Activated T-helper 2 cell treated with anti-CD3 and anti-CD28 coated beads, Interferon-gamma antibody, Interleukin-2, Interleukin-4, amounts not matched to agents 10 μg/mL and 5 μg/mL and 100 μg/mL, durations not matched to agents 14 hours and 24 hours and 36 hours (primary cell): Measurements from ENCODE around the gene STRADA. TPM values are rescaled to one million over a fixed set of nuclear protein-coding genes. Genes with fewer than 3 reads are reported as not detected.

Experiments
- DNase-seq: peaks from one replicate; pipeline ENCODE4 v3.0.0; 2021; ENCODE audit warnings: low spot score
- H3K27ac Mint-ChIP-seq: one replicate; pipeline ENCODE4 v1.8.0; 2021; ENCODE audit warnings: mixed read lengths
- H3K27me3 Mint-ChIP-seq: one replicate; pipeline ENCODE4 v1.8.0; 2021; ENCODE audit warnings: low read depth, mixed read lengths
- H3K36me3 Mint-ChIP-seq: one replicate; pipeline ENCODE4 v1.8.0; 2021; ENCODE audit warnings: low read depth, mixed read lengths
- H3K4me1 Mint-ChIP-seq: one replicate; pipeline ENCODE4 v1.8.0; 2021; ENCODE audit warnings: low read depth, mixed read lengths
- H3K4me3 Mint-ChIP-seq: one replicate; pipeline ENCODE4 v1.8.0; 2021; ENCODE audit warnings: low read depth, mild to moderate bottlenecking, moderate library complexity, mixed read lengths
- H3K9me3 Mint-ChIP-seq: one replicate; pipeline ENCODE4 v1.8.0; 2021; ENCODE audit warnings: mixed read lengths
- intact Hi-C: fragments of 100-400 bp; cut with micrococcal nuclease; formaldehyde crosslinking; loops from one replicate; pipeline ENCODE4 v1.15.1; 2023
- total RNA-seq: library from RNA; stranded (reverse); gene quantifications from 2 replicates; pipeline ENCODE4 v1.2.3, GENCODE V29; 2022

Gene STRADA, protein sequence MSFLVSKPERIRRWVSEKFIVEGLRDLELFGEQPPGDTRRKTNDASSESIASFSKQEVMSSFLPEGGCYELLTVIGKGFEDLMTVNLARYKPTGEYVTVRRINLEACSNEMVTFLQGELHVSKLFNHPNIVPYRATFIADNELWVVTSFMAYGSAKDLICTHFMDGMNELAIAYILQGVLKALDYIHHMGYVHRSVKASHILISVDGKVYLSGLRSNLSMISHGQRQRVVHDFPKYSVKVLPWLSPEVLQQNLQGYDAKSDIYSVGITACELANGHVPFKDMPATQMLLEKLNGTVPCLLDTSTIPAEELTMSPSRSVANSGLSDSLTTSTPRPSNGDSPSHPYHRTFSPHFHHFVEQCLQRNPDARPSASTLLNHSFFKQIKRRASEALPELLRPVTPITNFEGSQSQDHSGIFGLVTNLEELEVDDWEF
- 54.0 and 57.4 TPM in 2 replicates for total RNA-seq

GRCh38 chr17:63741408-63742173 lies at the start of gene STRADA:
Gene STRADA (minus strand): TSS chr17:63741799. CDS start chr17:63728369, 13,430 bp downstream.
- H3K36me3 Mint-ChIP-seq, result peaks cover 26% of the 10 kb centered on the region
- H3K27ac Mint-ChIP-seq, result peak within 1 kb of the TSS; percentile 96
- H3K4me3 Mint-ChIP-seq, result peak within 1 kb of the TSS; percentile 98
- DNase-seq, result peak; percentile 99
- peaks cover 20% of the 10 kb centered on the region for H3K4me1 Mint-ChIP-seq
- no peaks in the 10 kb centered on the region for H3K27me3 Mint-ChIP-seq
- intact Hi-C loops, result loop anchor here (1.0 to 5.0 kb wide), 4 partner anchors 32 to 191 kb away; partner anchors contain the start of genes CCDC47, DCAF7 and SMARCD2
- no peaks in the 10 kb centered on the region for H3K9me3 Mint-ChIP-seq

DNA sequence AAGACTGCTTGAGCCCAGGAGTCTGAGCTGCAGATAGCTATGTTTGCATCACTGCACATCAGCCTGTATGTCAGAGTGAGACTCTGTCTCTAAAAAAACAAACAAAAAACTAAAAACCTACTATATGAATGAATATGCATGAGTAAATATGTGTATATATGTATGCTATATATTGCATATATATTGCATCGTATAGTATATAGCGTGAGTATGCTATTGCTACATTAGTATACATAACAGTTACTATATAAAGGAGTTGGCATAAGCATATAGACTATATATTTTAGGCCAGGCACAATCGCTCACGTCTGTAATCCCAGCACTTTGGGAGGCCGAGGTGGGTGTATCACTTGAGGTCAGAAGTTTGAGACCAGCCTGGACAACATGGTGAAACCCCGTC lies 48.5 kb upstream of the STRADA start:
- DNase-seq, result no peak
- Mint-ChIP-seq H3K27ac (no peak overlapping the region), H3K9me3 (no peaks in the 10 kb centered on the region), H3K4me1 (peaks cover 7% of the 10 kb centered on the region), H3K36me3 (peaks cover 54% of the 10 kb centered on the region), H3K4me3 (no peak overlapping the region), H3K27me3 (no peaks in the 10 kb centered on the region)
- intact Hi-C loops, result no loop called here

GRCh38 chr17:63786971-63787711 lies 45.5 kb upstream of the STRADA start:
- peaks cover 24% of the 10 kb centered on the region for H3K4me1 Mint-ChIP-seq
- H3K27ac Mint-ChIP-seq, result no peak overlapping the region
- intact Hi-C loops, result no loop called here
- DNase-seq, result no peak
- H3K9me3 Mint-ChIP-seq, result no peaks in the 10 kb centered on the region
- H3K4me3 Mint-ChIP-seq, result no peak overlapping the region
- H3K27me3 Mint-ChIP-seq, result no peaks in the 10 kb centered on the region
- H3K36me3 Mint-ChIP-seq, result peaks cover 46% of the 10 kb centered on the region

DNA sequence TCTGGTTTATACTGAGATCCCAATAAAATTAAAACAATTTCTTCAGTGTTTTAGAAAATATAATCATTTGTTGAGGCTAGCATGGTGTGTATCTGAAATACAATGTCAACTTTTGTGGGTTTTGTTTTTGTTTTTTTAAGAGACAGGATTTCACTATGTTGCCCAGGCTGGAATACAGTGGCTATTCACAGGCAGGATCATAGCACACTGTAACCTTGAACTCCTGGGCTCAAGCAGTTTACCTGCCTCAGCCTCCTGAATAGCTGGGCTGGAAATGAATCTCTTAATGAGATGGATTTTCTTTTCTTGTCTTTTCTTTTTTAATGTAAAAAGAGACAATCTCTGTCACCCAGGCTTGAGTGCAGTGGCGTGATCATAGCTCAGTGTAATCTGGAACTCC lies 44.5 kb upstream of the STRADA start:
- Mint-ChIP-seq H3K9me3 (no peaks in the 10 kb centered on the region), H3K27ac (no peak overlapping the region), H3K36me3 (peaks cover 43% of the 10 kb centered on the region)

DNA sequence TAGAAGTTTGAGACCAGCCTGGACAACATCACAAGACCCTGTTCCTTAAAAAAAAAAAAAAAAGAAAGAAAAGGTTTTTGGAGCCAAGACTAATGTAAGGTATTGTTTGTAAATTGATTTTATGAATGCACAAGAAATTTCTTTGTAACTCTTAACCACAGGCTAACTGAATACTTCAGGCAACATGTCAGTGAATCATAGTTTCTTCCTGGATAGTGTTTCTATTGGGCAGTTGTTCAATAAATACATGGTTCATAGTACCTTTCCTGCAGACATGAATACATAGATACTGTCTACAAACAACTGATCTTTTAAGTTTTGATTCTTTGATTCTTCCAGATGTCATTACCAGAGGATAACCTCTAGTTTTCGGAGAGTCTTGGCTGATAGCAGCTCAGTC lies 44.0 kb upstream of the STRADA start:
- DNase-seq, result no peak
- H3K27ac Mint-ChIP-seq, result no peak overlapping the region
- H3K4me1 Mint-ChIP-seq, result peaks cover 30% of the 10 kb centered on the region
- no peaks in the 10 kb centered on the region for H3K27me3 Mint-ChIP-seq
- H3K36me3 Mint-ChIP-seq, result peaks cover 47% of the 10 kb centered on the region
- intact Hi-C loops, result no loop called here
- H3K4me3 Mint-ChIP-seq, result no peak overlapping the region
- H3K9me3 Mint-ChIP-seq, result no peaks in the 10 kb centered on the region

More for the DNA sequence above, 44.5 kb upstream of the STRADA start:
- H3K27me3 Mint-ChIP-seq, result no peaks in the 10 kb centered on the region
- intact Hi-C loops, result no loop called here
- no peak overlapping the region for H3K4me3 Mint-ChIP-seq
- DNase-seq, result no peak
- peaks cover 26% of the 10 kb centered on the region for H3K4me1 Mint-ChIP-seq

DNA sequence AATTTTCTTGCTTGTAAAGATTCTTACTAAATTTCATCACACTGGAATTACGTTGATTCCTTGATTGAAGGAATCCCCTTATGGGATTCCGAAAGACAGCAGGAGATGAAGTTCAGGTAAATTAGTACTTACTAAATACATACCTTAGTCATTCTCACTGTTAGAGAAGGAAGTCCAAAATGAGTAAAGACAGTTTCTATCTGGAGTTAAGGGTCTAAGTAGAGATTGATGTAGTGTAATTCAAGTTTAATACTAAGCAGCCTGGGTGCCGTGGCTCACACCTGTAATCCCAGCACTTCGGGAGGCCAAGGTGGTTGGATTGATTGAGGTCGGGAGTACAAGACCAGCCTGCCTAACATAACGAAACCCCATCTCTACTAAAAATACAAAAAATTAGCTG lies 41.9 kb upstream of the STRADA start:
- Mint-ChIP-seq H3K27ac (peak overlapping the region; percentile 18), H3K36me3 (peaks cover 52% of the 10 kb centered on the region), H3K4me3 (no peak overlapping the region), H3K9me3 (no peaks in the 10 kb centered on the region), H3K4me1 (peaks cover 39% of the 10 kb centered on the region), H3K27me3 (no peaks in the 10 kb centered on the region)
- intact Hi-C loops, result no loop called here
- no peak for DNase-seq

DNA sequence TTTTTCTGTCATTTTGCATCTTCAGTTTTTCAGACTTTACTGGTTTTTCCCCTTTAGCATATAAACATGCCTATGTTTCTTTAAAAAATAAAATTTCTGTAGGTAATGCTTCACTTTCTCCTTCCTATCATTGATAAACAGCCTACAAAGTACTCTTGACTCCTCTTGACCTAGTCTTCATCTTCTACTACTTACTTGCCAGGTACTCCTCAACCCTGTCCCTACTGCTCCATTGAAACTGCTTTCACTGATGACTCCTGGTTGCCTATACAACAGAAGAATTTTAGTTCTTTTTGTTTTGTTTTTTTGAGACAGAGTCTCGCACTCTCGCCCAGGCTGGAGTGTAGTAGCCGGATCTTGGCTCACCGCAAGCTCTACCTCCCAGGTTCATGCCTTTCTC lies 39.3 kb upstream of the STRADA start:
- H3K4me3 Mint-ChIP-seq, result no peak overlapping the region
- H3K27ac Mint-ChIP-seq, result peak overlapping the region; percentile 29
- intact Hi-C loops, result no loop called here
- no peak for DNase-seq
- peaks cover 54% of the 10 kb centered on the region for H3K4me1 Mint-ChIP-seq
- H3K9me3 Mint-ChIP-seq, result no peaks in the 10 kb centered on the region
- H3K27me3 Mint-ChIP-seq, result no peaks in the 10 kb centered on the region
- peaks cover 61% of the 10 kb centered on the region for H3K36me3 Mint-ChIP-seq

DNA sequence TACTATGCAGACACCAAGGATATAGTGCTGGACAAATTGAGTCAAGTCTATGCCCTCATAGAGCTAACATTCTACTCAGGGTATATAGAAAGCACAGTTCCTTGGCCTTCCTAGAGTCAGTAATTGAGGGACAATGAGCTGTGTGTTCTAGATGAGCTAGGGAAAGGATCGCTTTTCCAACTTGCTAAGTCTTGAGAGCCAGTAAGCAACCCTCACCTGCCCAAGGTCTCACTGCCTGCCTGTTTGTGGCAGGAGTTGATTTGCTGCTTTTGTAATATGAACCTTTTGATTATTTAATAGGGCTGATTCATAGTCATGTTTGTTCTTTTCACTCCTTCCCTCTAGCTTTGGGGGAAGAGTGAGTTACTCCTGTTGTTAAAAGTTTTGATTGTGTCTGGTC lies 38.9 kb upstream of the STRADA start:
- no peak for DNase-seq
- intact Hi-C loops, result no loop called here
- Mint-ChIP-seq H3K27me3 (no peaks in the 10 kb centered on the region), H3K27ac (peak overlapping the region; percentile 9), H3K4me1 (peaks cover 54% of the 10 kb centered on the region), H3K4me3 (no peak overlapping the region), H3K36me3 (peaks cover 59% of the 10 kb centered on the region), H3K9me3 (no peaks in the 10 kb centered on the region)

GRCh38 chr17:63775420-63775819 lies 33.8 kb upstream of the STRADA start:
- no peak for DNase-seq
- intact Hi-C loops, result loop anchor here (10.0 kb wide), 1 partner anchor 729 kb away; the partner anchor contains the start of genes CEP95 and DDX5
- Mint-ChIP-seq H3K9me3 (no peaks in the 10 kb centered on the region), H3K4me1 (peaks cover 43% of the 10 kb centered on the region), H3K4me3 (peak overlapping the region; percentile 92), H3K36me3 (peaks cover 64% of the 10 kb centered on the region), H3K27me3 (no peaks in the 10 kb centered on the region), H3K27ac (peak overlapping the region; percentile 99)

DNA sequence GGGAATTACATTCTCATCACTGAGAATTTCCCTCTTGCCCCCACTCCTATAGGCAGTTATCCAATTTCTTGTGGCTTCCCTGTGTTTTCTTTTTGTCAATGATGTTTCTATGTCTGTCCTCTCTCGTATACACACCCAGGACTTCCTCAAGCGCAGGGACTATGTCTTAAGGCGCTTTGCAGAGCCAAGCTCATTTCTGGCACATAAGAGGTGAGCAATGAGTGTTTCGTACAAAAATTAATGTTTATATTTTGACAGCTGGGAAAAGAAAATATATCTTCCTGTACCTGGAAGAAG lies 33.3 kb upstream of the STRADA start:
- Mint-ChIP-seq H3K27me3 (no peaks in the 10 kb centered on the region), H3K36me3 (peaks cover 64% of the 10 kb centered on the region), H3K9me3 (no peaks in the 10 kb centered on the region), H3K27ac (peak overlapping the region; percentile 99), H3K4me3 (peak overlapping the region; percentile 92), H3K4me1 (peaks cover 43% of the 10 kb centered on the region)
- intact Hi-C loops, result loop anchor here (10.0 kb wide), 1 partner anchor 730 kb away; the partner anchor contains the start of genes CEP95 and DDX5
- no peak for DNase-seq

GRCh38 chr17:63774141-63774968 lies 32.8 kb upstream of the STRADA start, which contains the start of gene DDX42:
Gene DDX42 (plus strand): TSS chr17:63774170. CDS start chr17:63787050, 12,880 bp downstream.
- Mint-ChIP-seq H3K36me3 (peaks cover 58% of the 10 kb centered on the region), H3K27me3 (no peaks in the 10 kb centered on the region), H3K27ac (peak within 1 kb of the TSS; percentile 99), H3K4me3 (peak within 1 kb of the TSS; percentile 92), H3K4me1 (peaks cover 38% of the 10 kb centered on the region), H3K9me3 (no peaks in the 10 kb centered on the region)
- no peak for DNase-seq
- intact Hi-C loops, result loop anchor here (10.0 kb wide), 1 partner anchor 730 kb away; the partner anchor contains the start of genes CEP95 and DDX5
